Thymus (tissue), 11 donors: Measurements from ENCODE around the gene DDX5. TPM values are rescaled to one million over a fixed set of nuclear protein-coding genes. Genes with fewer than 3 reads are reported as not detected.

ENCODE experiments used
- DNase-seq, 9 donors: peaks; one replicate each; pipeline ENCODE4 v3.0.0-alpha.2; 2013; ENCODE audit warnings: low spot score in 9 of 9, low read depth in 6 of 9, missing footprints in 1 of 9
- H3K27ac ChIP-seq, 2 donors: one replicate each; pipeline ENCODE4 v1.5.1; 2013; ENCODE audit warnings: control low read depth in 1 of 2, low read depth in 1 of 2, low read length in 1 of 2, mild to moderate bottlenecking in 1 of 2, moderate library complexity in 1 of 2
- H3K27me3 ChIP-seq, 2 donors: one replicate each; pipeline ENCODE4 v1.5.1; 2013; ENCODE audit warnings: low read length in 1 of 2; ENCODE audit not compliant: control insufficient read depth in 2 of 2, insufficient read depth in 1 of 2
- H3K36me3 ChIP-seq, 2 donors: one replicate each; pipeline ENCODE4 v1.5.1; 2013; ENCODE audit warnings: low read length in 1 of 2, mild to moderate bottlenecking in 1 of 2, moderate library complexity in 1 of 2; ENCODE audit not compliant: control insufficient read depth in 2 of 2, insufficient read depth in 2 of 2
- H3K4me1 ChIP-seq, 2 donors: one replicate each; pipeline ENCODE4 v1.5.1; 2013; ENCODE audit warnings: low read length in 2 of 2; ENCODE audit not compliant: control insufficient read depth in 2 of 2, insufficient read depth in 2 of 2
- H3K4me3 ChIP-seq, 2 donors: one replicate each; pipeline ENCODE4 v1.5.1; 2013; ENCODE audit warnings: low read length in 2 of 2, control low read depth in 1 of 2, mild to moderate bottlenecking in 1 of 2
- H3K9me3 ChIP-seq, 2 donors: one replicate each; pipeline ENCODE4 v1.5.1; 2013; ENCODE audit warnings: low read length in 1 of 2, mild to moderate bottlenecking in 1 of 2; ENCODE audit not compliant: control insufficient read depth in 2 of 2, insufficient read depth in 1 of 2
- WGBS: extraction: QIAGEN DNeasy Blood & Tissue Kit; methylation state at CpG from one replicate; pipeline ENCODE4 v1.1.7; 2013; 5-methylcytosine and 5-hydroxymethylcytosine counted together
- polyA plus RNA-seq: library from polyadenylated mRNA; stranded (reverse); fragments of 200-250 nt; gene quantifications from one replicate; pipeline ENCODE4 v1.2.3, GENCODE V29; 2013
- total RNA-seq: library from RNA; stranded (reverse); fragments of 120-200 nt; gene quantifications from one replicate; pipeline ENCODE4 v1.2.4, GENCODE V29; 2013
- donor health status: healthy.

Gene DDX5
- total and polyA plus RNA-seq, 2 donors = 584 to 937 TPM

GRCh38 chr17:64457156-64457555 lies 48.9 kb downstream of the DDX5 start:
- 92% methylated on average over 7 of the region's 7 CpGs for WGBS
- no peak overlapping the region for H3K4me3 ChIP-seq
- H3K4me1 ChIP-seq = peaks cover 8 to 25% of the 10 kb centered on the region in 2 donors
- no peaks in the 10 kb centered on the region for H3K27me3 ChIP-seq
- H3K27ac ChIP-seq = peak overlapping the region in 1 of 2 donors; percentile 90
- peaks cover 0 to 4% of the 10 kb centered on the region in 2 donors for H3K9me3 ChIP-seq
- peak in 1 of 9 donors; percentile 7 for DNase-seq
- H3K36me3 ChIP-seq = no peaks in the 10 kb centered on the region

GRCh38 chr17:64455993-64456885 lies 49.9 kb downstream of the DDX5 start:
- 80% methylated on average over 8 of the region's 8 CpGs for WGBS

GRCh38 chr17:64449545-64449944 lies 56.5 kb downstream of the DDX5 start:
- no peaks in the 10 kb centered on the region for H3K9me3 ChIP-seq
- H3K27ac ChIP-seq = no peak overlapping the region
- WGBS = 74% methylated on average over 3 of the region's 3 CpGs

More at GRCh38 chr17:64455993-64456885, 49.9 kb downstream of the DDX5 start:
- Histone ChIP-seq H3K4me1 (peaks cover 8 to 25% of the 10 kb centered on the region in 2 donors), H3K27ac (peak overlapping the region; percentile 85 to 90), H3K27me3 (no peaks in the 10 kb centered on the region), H3K9me3 (peaks cover 0 to 4% of the 10 kb centered on the region in 2 donors), H3K4me3 (no peak overlapping the region), H3K36me3 (no peaks in the 10 kb centered on the region)
- peak in 6 of 9 donors; percentile 17 to 70 (median 36) for DNase-seq

GRCh38 chr17:64448665-64449512 lies 57.2 kb downstream of the DDX5 start, which contains the start of gene MILR1:
MILR1 (plus strand) TSS chr17:64449115; CDS start chr17:64449169, 54 bp downstream.
- Histone ChIP-seq H3K27ac (peak within 1 kb of the TSS in 1 of 2 donors; percentile 40), H3K4me3 (no peak within 1 kb of the TSS), H3K9me3 (no peaks in the 10 kb centered on the region), H3K27me3 (no peaks in the 10 kb centered on the region), H3K36me3 (no peaks in the 10 kb centered on the region), H3K4me1 (peaks cover 0 to 13% of the 10 kb centered on the region in 2 donors)
- DNase-seq = peak in 1 of 9 donors; percentile 46
- 5% methylated on average over 10 of the region's 10 CpGs for WGBS

More at GRCh38 chr17:64449545-64449944, 56.5 kb downstream of the DDX5 start:
- Histone ChIP-seq H3K4me1 (peaks cover 0 to 13% of the 10 kb centered on the region in 2 donors), H3K36me3 (no peaks in the 10 kb centered on the region), H3K27me3 (no peaks in the 10 kb centered on the region), H3K4me3 (no peak overlapping the region)
- DNase-seq = no peak

Other genes with a start within 250 kb of the DDX5 start
- gene TEX2, start 243.0 kb downstream of the DDX5 start, total RNA-seq = 8.0 TPM
- gene TEX2, start 243.0 kb downstream of the DDX5 start, polyA plus RNA-seq = 8.7 TPM
- 38.7 TPM for gene PECAM1, start 115.4 kb downstream of the DDX5 start, total RNA-seq
- gene PECAM1, start 115.4 kb downstream of the DDX5 start, polyA plus RNA-seq = 42.8 TPM
- 8.8 TPM for gene MILR1, start 57.2 kb downstream of the DDX5 start, total RNA-seq
- 6.2 TPM for gene MILR1, start 57.2 kb downstream of the DDX5 start, polyA plus RNA-seq
- 13.2 TPM for gene POLG2, start 9.2 kb downstream of the DDX5 start, total RNA-seq
- 24.4 TPM for gene POLG2, start 9.2 kb downstream of the DDX5 start, polyA plus RNA-seq
- 43.4 TPM for gene CEP95, start 688 bp upstream of the DDX5 start, total RNA-seq
- gene CEP95, start 688 bp upstream of the DDX5 start, polyA plus RNA-seq = 126 TPM
- 29.7 TPM for gene SMURF2, start 156.0 kb upstream of the DDX5 start, total RNA-seq
- 14.1 TPM for gene SMURF2, start 156.0 kb upstream of the DDX5 start, polyA plus RNA-seq